Adrenal gland (tissue), 12 donors: ENCODE data around the gene SNRNP200. TPM values are rescaled to one million over a fixed set of nuclear protein-coding genes. Genes with fewer than 3 reads are reported as not detected.

ENCODE experiments used
- DNase-seq, 7 donors: peaks; one replicate each; pipeline ENCODE4 v3.0.0-alpha.2; 2019 to 2020
- H3K27ac ChIP-seq, 5 donors: fragments of 200-600 bp; sonication (generic) in 4 of 5; 1 replicate in 3 of 5; 2 replicates in 2 of 5; pipeline versions ENCODE4 v1.5.1 to v1.8.0; 2016 to 2020; ENCODE audit warnings: mild to moderate bottlenecking in 1 of 5
- H3K27me3 ChIP-seq: fragments of 200-600 bp; 2 replicates; pipeline ENCODE4 v1.8.0; 2021
- H3K36me3 ChIP-seq, 2 donors: fragments of 200-600 bp; replicated peaks in 1 of 2; 1 replicate in 1 of 2; 2 replicates in 1 of 2; pipeline versions ENCODE4 v1.5.1 to v1.8.0; 2018 to 2022
- H3K4me1 ChIP-seq, 2 donors: fragments of 200-600 bp; replicated peaks in 1 of 2; 1 replicate in 1 of 2; 2 replicates in 1 of 2; pipeline versions ENCODE4 v1.5.1 to v1.8.0; 2018 to 2021
- H3K4me3 ChIP-seq, 4 donors: fragments of 200-600 bp; sonication (generic) in 3 of 4; one replicate each; pipeline ENCODE4 v1.5.1; 2016 to 2018
- H3K9me3 ChIP-seq, 3 donors: fragments of 200-600 bp; sonication (generic) in 1 of 3; replicated peaks in 1 of 3; 1 replicate in 2 of 3; 2 replicates in 1 of 3; pipeline versions ENCODE4 v1.5.1 to v1.8.0; 2016 to 2021
- CTCF ChIP-seq, 6 experiments: fragments of 450-650 bp in 4 of 6; fragments of 200-600 bp in 2 of 6; sonication (generic) in 1 of 6; IDR thresholded peaks; 1 replicate in 5 of 6; 2 replicates in 1 of 6; pipeline versions ENCODE4 v1.5.1 to v1.8.0; 2016 to 2021; ENCODE audit warnings: antibody characterized with exemption in 6 of 6, mild to moderate bottlenecking in 2 of 6, moderate library complexity in 1 of 6
- POLR2A ChIP-seq, 2 donors: fragments of 450-650 bp; IDR thresholded peaks; one replicate each; pipeline ENCODE4 v1.6.1; 2017; ENCODE audit warnings: antibody characterized with exemption in 2 of 2, mild to moderate bottlenecking in 2 of 2, moderate library complexity in 1 of 2
- WGBS, 4 donors: extraction: QIAGEN DNeasy Blood & Tissue Kit in 2 of 4; methylation state at CpG; one replicate each; pipeline versions ENCODE4 v1.1.5 to v1.1.7; 2013 to 2017; 5-methylcytosine and 5-hydroxymethylcytosine counted together
- intact Hi-C, 2 donors: fragments of 100-400 bp; cut with DNase I; formaldehyde crosslinking; loops; one replicate each; pipeline versions ENCODE4 v1.14.1 to v1.15.0; 2022 to 2023
- polyA plus RNA-seq, 3 donors: library from polyadenylated mRNA; stranded (reverse); fragments of 200-250 nt in 2 of 3; fragments of 350-450 nt in 1 of 3; fragmentation: Illumina TruSeq in 1 of 3; extraction: RNeasy Lipid Tissue Mini Kit (QIAGEN cat#74804) in 1 of 3; gene quantifications; one replicate each; pipeline ENCODE4 v1.2.3, GENCODE V29; 2013 to 2014
- total RNA-seq, 9 donors: library from RNA; depleted of rRNA in 4 of 9; stranded (reverse); fragments of >200 nt in 4 of 9; fragments of 120-200 nt in 1 of 9; fragmentation: NEBNext Ultra II Directional in 1 of 9; extraction: Animal tissue kit (Norgen Biotek cat#: 25700) in 1 of 9; gene quantifications; one replicate each; pipeline versions ENCODE4 v1.1.0 to v1.2.4, GENCODE V29; 2013 to 2023
- donor health status: healthy with polysubstance abuse.
- donor health status: Bipolar disorder and iron deficiency.
- donor health status: DM: yes; HTN: yes; CAD: no.
- donor health status: DM: no; HTN: no; CAD: no.
- donor health status: DM: no; HTN: no; CAD: no.
- donor health status: DM: yes; HTN: yes; CAD: no.

SNRNP200 gene
- total and polyA plus RNA-seq, 12 donors = 50.4 to 117 (median 96.1) TPM

- no peak overlapping the region for H3K4me3 ChIP-seq
- H3K36me3 ChIP-seq = peaks cover 0 to 97% of the 10 kb centered on the region in 2 donors
- intact Hi-C loops = no loop called here
- H3K9me3 ChIP-seq = no peaks in the 10 kb centered on the region
- no peaks in the 10 kb centered on the region for H3K27me3 ChIP-seq
- 91 to 97% (median 95%) methylated on average over 11 to 21 of the region's 21 CpGs for WGBS, 4 donors
- no peak for DNase-seq
- no peak overlapping the region for H3K27ac ChIP-seq
- peaks cover 8 to 13% of the 10 kb centered on the region in 2 donors for H3K4me1 ChIP-seq
- TF ChIP-seq CTCF (IDR thresholded peaks at IDR 0.05) = no peak
- no peak for TF ChIP-seq POLR2A (IDR thresholded peaks at IDR 0.05)
Measured at GRCh38 chr2:96276787-96277499, 28.4 kb downstream of the SNRNP200 start.

- Histone ChIP-seq H3K4me1 (peaks cover 8 to 13% of the 10 kb centered on the region in 2 donors), H3K9me3 (no peaks in the 10 kb centered on the region), H3K27ac (peak overlapping the region in 2 of 5 donors; percentile 20 to 49), H3K27me3 (no peaks in the 10 kb centered on the region), H3K4me3 (no peak overlapping the region), H3K36me3 (peaks cover 0 to 94% of the 10 kb centered on the region in 2 donors)
- intact Hi-C loops = no loop called here
- no peak for TF ChIP-seq POLR2A (IDR thresholded peaks at IDR 0.05)
- TF ChIP-seq CTCF (IDR thresholded peaks at IDR 0.05) = no peak
- DNase-seq = no peak
- 71 to 84% (median 79%) methylated on average over 7 of the region's 7 CpGs for WGBS, 4 donors
Measured at GRCh38 chr2:96274355-96275056, 30.8 kb downstream of the SNRNP200 start.

- intact Hi-C loops = no loop called here
- 45 to 61% (median 55%) methylated on average over 3 of the region's 3 CpGs for WGBS, 4 donors
- no peak for TF ChIP-seq CTCF (IDR thresholded peaks at IDR 0.05)
- no peak for TF ChIP-seq POLR2A (IDR thresholded peaks at IDR 0.05)
Measured at GRCh38 chr2:96273763-96274162, 31.6 kb downstream of the SNRNP200 start.

GRCh38 chr2:96271995-96272394 is 33.4 kb downstream of the SNRNP200 start:
- 84 to 89% (median 88%) methylated on average over 3 of the region's 3 CpGs for WGBS, 4 donors
- no peak for TF ChIP-seq CTCF (IDR thresholded peaks at IDR 0.05)
- TF ChIP-seq POLR2A (IDR thresholded peaks at IDR 0.05) = no peak
- H3K4me1 ChIP-seq = peaks cover 11 to 20% of the 10 kb centered on the region in 2 donors
- peaks cover 0 to 92% of the 10 kb centered on the region in 2 donors for H3K36me3 ChIP-seq
- DNase-seq = no peak
- H3K27ac ChIP-seq = no peak overlapping the region
- no peaks in the 10 kb centered on the region for H3K27me3 ChIP-seq
- H3K9me3 ChIP-seq = no peaks in the 10 kb centered on the region
- no peak overlapping the region for H3K4me3 ChIP-seq
- intact Hi-C loops = no loop called here

More at GRCh38 chr2:96273763-96274162, 31.6 kb downstream of the SNRNP200 start:
- peak in 2 of 7 donors; percentile 55 to 60 for DNase-seq
- H3K4me1 ChIP-seq = peaks cover 8 to 13% of the 10 kb centered on the region in 2 donors
- H3K27me3 ChIP-seq = no peaks in the 10 kb centered on the region
- peak overlapping the region in 2 of 5 donors; percentile 34 to 56 for H3K27ac ChIP-seq
- H3K9me3 ChIP-seq = no peaks in the 10 kb centered on the region
- peaks cover 0 to 94% of the 10 kb centered on the region in 2 donors for H3K36me3 ChIP-seq
- H3K4me3 ChIP-seq = no peak overlapping the region
